GM19351 (cell line): ENCODE measurements around the gene P3H2.
A peak's percentile ranks its signal among the peaks of the same experiment; 100 is the strongest.
"Not testable (repeated sequence)": the region's sequence is repeated elsewhere in the genome, so short reads cannot be mapped to it uniquely, and the experiment has no call there.

ENCODE experiments used
- ATAC-seq: cut with Tn5 transposase; IDR thresholded peaks from one replicate; pipeline ENCODE4 v1.9.1; 2021; ENCODE audit warnings: mild to moderate bottlenecking, moderate library complexity; ENCODE audit not compliant: unreplicated experiment

Gene P3H2

DNA sequence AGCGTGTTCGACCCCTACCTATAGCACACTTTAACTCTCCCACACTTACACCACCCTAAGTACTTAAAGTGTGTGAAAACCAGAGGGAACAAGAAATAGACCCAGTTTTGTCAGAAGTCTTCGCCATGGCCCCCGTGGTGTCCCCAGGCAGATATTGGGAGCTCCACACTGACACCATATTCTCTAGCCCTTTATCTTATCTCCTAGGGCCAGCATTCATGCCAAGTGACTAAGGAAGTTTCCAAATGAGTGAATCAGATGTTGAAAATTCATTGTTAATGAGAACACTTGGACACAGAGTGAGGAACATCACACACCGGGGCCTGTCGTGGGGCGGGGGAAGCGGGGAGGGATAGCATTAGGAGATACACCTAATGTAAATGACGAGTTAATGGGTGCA, 31.8 kb downstream of the P3H2 start:
- no peak for ATAC-seq

DNA sequence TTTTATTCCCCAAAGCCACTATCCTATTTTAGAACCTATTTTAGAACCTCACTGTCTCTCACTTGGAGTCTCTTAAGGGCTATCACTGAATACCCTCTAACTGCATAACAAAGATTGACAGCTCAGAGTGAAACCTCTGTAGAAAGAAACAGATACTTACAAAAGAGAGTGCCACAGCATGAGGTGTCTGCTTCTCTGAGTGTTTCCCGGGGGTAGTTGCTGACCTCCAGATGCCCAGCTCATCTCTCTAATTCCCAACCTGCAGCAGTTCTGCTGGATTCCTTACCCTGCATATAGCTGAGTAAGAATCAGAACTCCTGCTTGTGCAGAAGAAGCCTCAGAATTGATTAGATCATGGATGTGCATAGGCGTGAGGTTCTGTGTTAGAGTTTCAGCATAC, 34.5 kb downstream of the P3H2 start:
- peak; percentile 76 for ATAC-seq

DNA sequence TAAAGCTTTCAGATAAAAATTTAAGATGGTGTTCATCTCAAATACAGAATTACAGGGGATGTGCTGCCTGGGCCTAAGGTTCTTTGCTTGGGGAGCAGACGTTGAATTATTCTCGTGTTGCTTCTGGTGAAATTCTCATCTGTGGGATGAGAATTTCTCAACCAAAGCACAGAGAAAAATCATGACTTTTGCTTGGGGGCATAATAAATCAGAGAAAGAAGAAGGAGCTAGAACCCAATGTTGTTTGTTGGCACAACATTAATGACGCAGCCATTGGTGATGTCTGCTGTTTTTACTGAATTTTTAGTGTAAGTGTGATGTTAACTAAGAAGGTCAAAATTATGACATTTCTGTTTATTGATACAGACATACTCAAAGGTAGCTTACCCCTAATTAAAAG, 35.7 kb downstream of the P3H2 start:
- ATAC-seq: no peak

DNA sequence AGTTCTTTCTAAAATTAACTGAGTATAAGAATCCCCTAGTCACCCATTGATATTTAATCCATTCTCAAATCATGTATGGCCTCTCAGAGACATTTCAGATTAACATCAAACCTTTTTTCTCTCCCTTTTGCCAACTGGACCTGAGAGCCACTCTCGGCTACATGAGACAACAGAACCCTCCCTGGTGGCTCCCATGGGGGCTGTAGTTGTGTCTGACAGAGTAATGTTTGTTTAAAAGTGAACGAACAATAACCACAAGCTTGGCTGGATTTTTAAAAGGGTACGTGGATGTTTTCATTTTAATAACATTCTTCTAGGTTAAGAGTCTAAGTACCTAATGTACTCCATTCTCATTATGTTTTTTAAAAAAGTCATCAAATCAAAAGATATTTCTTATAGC, 37.1 kb downstream of the P3H2 start:
- no peak for ATAC-seq

DNA sequence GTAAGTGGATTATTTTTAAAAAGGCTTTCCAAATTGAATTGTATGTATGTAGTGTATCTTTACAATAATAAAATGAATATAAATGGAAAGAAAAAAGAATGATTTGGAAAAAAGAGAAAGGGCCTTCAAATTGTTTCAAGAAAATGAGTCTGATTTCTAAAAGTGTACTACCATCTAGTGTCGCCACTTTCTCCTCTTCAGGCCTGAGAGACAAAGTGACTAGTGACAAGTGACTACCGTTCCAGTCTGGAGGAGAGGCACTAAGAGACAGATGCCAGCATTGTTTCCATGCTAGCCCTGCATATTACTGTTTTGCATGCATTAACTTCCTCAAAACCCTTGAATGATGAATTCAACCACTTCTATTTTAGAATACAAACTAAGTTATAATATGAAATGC, 39.3 kb downstream of the P3H2 start:
- ATAC-seq: no peak

DNA sequence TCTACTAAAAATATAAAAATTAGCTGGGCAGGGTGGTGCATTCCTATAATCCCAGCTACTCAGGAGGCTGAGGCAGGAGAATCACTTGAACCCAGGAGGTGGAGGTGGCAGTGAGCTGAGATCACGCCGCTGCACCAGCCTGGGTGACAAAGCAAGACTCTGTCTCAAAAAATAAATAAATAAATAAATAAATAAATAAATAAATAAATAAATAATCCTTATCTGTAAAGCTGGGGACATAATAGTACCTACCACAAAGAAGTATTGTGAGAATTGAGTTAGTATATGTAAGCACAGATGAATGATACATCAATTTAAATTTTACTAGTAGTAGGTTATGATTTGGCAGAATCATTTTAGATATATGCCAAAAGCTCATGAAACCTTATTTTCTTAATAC, 41.5 kb downstream of the P3H2 start:
- ATAC-seq: not testable (repeated sequence)

DNA sequence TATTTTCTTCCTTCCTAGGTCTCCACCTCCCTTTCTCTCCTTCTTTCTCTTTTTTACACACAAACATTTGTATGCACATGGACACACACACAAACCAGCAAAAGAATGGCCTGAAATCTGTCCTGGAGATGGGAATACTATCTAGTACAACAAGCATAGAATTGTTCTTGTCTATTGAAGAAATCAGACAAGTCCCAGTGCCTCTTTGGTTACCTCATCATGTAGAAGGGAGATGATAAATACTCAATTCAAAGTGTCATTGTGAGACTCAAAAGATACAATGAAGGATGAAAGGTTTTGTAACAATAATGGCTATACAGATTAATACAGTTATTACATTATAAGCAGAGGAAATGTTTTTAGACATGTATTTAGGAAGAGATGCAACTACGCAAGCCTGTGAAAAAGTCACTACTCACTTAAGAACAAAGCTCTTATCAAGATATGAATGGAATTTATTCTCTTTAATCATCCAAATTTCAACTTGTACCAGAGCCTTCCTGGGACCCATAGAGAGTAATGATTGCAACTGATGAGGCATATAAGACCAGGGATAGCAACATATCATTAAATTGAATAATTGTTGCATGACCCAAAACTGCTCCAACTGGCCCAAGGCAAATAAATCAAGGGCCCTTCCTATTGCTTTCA, 43.2 kb downstream of the P3H2 start:
- no peak for ATAC-seq

DNA sequence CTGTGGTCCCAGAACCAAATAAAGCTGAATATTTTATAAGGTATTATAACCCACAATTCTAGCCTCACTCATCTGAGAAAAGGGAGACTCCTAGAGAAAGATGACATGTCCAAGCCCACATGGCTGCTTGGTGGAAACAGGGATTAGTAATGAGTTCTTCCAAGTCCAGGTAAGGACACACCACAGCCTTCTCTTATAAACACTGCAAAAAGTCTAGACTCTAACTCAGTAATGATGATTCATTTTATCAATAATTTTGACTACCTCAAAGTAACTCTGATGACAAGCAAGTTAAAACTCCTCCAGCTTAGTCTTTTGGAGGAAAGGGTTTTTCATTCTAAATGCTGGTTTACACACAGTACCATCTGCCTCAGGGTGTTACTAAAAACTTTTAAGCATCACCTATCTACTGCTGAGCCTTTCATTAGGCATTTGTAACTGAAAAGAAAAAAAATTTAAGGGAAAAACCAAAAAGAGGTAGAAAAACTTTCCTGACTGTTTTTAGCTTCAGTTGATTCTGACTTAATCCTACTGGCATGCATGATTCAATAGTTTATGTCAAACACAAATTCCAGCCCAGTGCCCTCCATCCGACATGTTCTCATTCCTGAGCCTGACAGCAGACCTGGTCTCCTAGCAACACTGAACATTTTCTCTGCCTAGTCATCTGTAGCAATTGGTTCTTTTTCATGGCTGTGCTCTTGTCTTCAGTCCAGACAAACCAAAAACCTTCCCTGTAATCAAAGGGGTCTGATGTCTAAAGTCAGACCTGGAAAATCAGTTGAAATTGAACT, 43.9 kb downstream of the P3H2 start:
- ATAC-seq: no peak

DNA sequence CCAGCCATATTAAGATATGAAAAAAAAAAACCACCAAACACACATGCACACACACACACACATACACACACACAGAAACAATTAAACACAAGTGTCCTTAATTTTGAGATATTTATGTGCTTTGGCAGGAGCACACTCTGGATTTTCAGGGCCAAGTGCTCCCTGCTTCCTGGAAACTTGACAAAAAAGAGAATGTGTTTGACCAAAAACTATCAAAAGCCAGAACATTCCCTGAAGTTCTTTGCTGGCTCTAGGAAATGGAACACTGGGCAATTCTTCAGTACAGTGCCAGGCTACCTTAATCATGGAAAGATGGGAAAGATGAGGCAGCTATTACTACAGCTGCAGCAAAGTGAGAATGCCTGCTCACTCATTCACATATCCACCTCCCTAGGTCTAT, 44.6 kb downstream of the P3H2 start:
- no peak for ATAC-seq

DNA sequence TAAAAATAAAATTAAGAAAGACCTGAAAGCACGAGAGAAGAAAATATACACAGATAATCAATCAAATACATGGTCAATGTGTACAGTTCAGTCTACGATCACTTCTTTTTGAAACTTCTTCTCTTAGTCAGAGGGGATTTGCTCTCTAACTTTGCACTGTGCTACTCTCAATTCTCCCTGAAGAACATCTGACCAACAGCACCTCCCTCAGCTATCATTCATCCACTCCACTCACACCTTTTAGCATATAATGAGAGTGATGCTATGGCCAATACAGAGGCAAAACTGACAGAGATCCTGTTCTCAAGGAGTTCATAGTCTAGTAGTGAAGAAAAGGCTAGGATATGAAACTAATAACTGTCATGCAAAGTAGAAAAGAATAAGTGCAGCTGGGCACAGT, 45.9 kb downstream of the P3H2 start:
- no peak for ATAC-seq

DNA sequence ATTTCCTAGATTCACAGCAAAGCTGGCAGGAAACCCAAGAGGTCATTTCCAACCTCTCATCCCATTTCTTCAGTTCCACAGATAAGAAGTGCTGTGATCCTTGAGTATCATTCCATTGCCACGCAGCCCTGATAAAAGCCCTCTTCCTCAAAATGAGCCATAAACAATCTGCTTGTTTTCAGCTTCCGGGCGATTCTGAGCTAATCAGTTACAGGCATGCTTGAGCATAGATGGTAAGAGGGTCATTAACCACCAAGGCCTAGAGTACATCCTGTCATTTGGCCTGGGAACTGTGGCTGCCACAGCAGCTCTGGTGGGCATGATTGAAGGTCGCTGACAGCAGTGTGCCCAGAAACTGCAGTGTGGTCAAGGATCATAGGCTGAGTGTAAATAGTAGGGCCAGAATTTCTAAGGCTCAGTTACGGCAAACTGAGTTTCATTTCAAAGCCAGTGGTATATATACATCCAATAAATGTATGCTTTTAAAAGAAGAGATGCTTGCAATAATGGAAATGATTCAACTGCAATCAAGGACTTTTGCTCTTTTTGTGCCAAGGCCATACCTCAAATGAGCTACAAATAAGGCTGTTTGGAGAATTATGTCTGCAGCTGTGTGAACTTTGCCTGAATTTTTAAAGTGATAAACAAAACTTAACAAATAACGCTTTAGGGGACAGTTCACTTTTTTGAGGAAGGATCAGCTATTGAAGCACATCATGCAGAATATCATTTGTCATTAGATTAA, 47.3 kb downstream of the P3H2 start:
- no peak for ATAC-seq

DNA sequence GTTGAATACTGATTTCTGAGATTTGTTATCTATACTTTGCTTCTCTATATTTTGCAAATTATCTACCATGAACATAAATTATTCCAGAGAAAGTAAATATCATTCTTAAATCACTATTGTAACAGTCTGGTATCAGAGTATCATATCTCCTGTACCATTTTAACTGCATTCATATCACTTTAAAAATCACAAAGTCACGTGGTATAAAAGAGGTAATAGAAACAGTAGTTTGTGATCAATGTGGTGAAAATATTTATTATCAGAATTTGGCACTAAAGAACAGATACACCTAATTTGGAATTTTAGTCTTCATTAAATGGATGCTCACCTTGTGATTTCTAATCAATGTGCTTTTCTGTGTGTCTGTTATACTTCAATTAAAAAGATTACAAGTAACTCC, 47.8 kb downstream of the P3H2 start:
- ATAC-seq: no peak

DNA sequence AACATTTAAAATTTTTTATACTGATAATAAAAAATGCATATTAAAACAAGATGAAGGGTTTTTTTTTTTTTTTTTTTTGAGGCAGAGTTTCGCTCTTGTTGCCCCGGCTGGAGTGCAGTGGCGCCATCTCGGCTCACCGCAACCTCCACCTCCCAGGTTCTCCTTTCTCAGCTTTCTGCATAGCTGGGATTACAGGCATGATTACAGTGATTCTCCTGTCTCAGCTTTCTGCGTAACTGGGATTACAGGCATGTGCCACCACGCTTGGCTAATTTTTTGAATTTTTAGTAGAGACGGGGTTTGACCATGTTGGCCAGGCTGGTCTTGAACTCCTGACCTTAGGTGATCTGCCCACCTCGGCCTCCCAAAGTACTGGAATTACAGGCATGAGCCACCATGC, 48.8 kb downstream of the P3H2 start:
- ATAC-seq: not testable (repeated sequence)

DNA sequence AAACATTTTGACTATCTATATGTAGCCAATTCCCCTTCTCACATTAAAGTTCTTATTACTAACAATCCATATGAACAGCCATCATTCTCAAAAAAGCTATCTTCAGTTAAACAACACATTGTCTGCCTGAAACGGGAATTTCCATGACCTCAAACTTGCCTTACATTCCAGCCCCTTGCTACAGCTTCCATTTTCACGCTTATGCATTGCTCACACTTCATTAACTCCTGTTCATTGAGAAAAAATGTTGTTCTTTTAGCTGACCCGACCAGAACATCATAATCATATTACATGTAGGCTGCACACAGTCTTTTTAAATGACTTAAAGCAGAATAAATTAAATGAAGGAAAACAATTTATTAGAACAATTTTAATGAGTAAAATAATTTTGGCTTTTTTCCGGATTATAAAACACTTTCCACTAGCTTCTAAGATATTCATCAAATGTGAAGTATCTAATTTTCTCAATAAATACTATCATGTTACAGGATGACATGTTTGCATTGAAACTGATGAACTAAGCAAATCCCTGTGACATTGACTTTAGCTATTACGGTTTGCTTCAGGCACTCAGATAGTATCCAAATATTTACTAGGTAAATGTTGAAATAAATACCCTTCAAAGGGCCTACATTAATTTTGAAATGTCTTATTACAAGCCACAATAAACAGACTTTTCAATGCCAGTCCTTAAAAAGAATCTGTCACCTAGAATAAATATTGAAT, 49.9 kb downstream of the P3H2 start:
- no peak for ATAC-seq

DNA sequence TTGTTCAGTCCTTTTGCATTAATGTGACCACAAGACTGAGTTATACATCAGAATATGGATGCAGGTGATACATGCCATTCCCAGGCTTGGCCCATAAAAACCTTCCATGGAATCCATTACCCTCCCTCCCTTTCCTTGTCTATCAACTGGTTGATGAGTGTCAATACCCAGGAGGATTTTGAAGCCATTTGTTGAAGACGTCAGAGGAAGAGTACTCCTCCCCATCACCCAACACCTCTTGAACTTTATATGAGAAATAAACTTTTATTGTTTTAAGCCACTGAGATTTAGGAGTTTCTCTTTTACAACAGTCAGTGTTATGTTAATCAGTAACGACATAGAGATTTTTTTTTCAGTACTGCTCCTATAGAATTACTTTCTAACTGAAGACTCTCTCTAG, 55.5 kb downstream of the P3H2 start:
- ATAC-seq: no peak

DNA sequence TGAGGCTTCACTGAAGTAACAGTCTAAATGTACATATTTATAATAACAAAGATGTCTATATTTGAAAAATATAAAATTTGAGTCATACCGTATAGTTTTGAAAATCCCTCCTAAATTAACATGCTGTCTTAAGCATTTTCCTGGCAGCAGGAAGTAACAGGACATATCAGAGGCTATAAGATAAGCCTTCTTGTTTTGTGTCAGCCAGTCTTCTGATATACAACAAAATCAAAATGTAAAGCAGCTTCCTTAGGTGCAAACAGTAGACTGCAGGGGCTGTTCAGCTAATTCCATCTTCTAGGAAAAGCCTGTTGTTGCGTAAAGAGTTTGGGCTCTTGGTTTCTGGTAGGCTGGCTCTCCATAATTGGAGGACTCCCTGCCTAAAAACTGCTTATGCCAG, 56.0 kb downstream of the P3H2 start:
- ATAC-seq: no peak

DNA sequence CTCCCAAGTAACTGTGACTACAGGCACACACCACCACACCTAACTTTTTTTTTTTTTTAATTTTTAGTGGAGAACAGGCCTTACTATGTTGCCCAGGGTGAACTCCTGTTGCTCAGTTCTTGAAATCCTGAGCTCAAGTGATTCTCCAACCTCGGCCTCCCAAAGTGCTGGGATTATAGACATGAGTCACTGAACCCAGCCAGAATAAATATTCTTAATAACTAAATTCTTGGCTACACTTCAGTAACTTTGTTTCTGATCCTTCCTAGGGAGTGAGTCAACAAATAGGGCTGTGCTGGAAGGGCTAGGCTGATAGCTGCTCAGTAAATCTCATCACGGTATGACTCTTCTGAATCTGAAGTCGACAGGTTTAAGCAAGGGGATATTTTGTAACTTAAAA, 56.6 kb downstream of the P3H2 start:
- ATAC-seq: no peak

DNA sequence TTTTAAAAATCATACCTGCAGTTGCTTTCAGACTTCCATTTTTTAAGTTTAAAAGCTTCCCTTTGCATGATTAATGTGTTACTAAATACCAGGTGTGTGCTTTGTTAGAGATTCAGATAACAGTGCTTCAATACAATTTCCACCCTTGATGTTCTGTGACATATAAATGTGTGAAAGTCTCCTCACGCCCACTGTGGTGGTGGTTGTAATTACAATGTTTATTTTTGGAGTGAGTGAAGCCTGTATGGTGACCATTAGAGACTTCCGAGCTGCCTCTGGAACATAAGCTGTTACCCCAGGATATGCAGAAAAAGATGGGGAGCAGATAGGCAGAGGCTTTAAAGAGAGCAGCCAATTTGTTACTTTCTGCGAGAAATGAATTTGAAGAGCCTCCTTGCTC, 57.2 kb downstream of the P3H2 start:
- ATAC-seq: no peak

DNA sequence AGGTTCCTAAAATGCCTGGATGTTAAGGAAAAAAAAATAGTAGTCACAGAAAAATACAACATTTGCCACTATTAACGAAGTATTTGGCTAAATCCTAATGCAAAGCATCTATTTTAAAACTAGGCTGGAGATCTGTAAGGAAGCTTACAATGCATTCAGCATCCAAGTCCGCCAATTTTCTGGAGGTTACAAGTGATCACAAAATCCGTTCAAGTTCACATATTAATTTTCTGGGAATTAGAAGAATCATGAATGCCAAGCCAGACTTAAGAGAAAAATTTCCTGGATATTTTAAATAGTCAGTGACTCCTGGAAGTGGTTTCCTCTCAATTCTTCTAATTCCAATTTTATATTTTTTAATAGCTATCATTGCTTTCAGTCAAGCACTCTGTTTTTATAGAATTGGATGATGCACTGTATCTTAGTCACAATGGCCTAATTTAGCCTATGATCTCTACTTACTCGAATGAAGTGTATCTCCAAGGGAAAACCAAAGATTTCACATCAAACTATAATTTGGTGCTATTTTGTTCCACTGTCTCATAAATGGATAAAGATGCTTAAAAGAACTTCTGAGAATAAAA, 60.4 kb downstream of the P3H2 start:
- no peak for ATAC-seq

DNA sequence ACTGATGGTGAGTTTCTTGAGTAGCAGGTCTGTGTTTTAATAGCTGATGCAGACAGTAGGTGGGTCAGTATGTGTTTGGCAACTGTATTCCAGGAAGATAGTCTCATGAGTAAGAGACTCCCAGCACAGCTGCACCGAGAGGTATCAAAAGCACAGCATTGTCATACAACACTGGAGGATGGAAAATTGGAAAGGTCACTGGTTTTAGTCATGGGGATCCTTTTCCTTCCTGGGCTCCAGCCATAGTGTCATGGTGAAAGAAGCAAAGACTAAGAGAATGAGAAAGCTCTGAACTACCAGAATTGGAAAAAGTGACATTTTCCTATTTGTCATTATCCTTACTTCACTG, 61.5 kb downstream of the P3H2 start:
- no peak for ATAC-seq
